Left renal pelvis (tissue), 4 donors: ENCODE measurements around the gene AGXT2. TPM values are rescaled to one million over a fixed set of nuclear protein-coding genes. Genes with fewer than 3 reads are reported as not detected.
A peak's percentile ranks its signal among the peaks of the same experiment; 100 is the strongest.
"Not testable (repeated sequence)": the region's sequence is repeated elsewhere in the genome, so short reads cannot be mapped to it uniquely, and the experiment has no call there.

Experiments used
- DNase-seq, 4 donors: peaks; one replicate each; pipeline ENCODE4 v3.0.0-alpha.2; 2013; ENCODE audit warnings: low read depth in 4 of 4, low spot score in 3 of 4
- polyA plus RNA-seq, 4 donors: library from polyadenylated mRNA; unstranded; fragments of 120-200 nt; gene quantifications; one replicate each; pipeline ENCODE4 v1.2.1, GENCODE V29; 2013; ENCODE audit not compliant: insufficient read length in 4 of 4

The AGXT2 gene
- polyA plus RNA-seq, 4 donors: 1.4 to 52.4 (median 39.9) TPM

DNA sequence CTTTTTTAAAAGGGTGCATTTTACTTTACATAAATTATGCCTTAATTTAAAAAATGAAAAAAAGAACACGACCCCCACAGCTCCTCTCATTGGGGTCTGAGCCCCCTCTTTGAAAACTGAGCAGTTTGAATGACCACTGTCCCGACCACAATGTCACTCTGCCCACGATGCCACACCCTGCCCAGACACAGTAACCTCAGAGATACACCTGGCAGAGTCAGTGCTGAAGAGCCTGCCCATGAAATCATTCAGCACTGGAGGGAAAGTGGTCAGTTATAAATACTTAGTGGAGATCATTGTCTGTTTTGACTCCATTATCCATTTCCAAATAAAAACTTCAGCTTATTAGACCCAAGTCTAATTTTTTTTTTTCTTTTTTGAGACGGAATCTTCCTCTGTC lies 69.1 kb downstream of the AGXT2 start:
- no peak for DNase-seq

DNA sequence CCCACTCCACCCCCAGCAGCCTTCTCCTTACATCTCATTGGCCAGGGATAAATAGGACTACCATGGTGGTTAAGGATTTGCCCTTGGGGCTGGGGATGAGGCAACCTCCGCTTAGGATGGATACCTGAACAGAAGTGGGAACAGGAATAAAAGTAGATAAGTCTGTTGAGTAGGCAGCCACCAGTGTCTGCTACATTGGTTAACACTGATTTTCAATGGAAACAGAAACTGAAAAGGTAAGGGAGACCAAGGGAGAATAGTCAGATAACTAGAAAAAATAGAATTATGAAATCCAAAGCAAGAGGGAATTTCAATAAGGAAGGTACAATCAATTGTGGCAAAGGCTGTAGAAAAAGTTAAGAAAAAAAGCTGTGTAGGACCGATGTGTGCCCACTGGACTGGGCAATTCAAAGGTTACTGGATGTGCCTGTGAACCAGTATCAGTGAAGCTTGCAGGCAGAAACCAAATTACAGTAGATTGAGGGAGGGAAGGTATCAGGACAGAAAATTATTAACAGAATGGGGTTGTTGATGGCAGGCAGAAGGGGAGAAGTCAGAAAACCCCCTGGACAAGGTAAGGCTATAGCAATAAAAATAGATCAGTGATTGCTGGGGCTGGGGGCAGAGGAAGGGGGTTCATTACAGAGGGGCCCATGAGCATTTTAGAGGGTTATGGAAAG lies 69.7 kb downstream of the AGXT2 start:
- DNase-seq: peak in 3 of 4 donors; percentile 7 to 21 (median 16)

DNA sequence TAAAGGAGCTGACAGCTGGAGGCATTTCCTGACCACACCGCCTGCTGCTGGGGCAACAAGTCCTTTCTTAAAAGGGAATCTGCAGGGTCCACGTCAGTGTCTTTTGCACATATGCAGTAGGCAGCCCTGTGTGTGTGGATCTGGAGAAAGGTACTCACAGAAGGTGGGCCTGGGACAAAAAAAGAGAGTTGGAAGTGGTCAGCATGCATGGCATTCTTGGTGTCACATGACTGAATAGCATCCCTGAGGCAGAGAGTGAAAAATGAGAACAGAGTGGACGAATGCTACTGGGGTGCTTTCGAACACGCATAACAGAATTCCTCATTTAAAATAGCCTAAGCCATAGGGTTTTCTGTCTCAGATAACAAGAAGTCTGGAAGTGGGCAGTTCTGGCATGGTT lies 71.4 kb downstream of the AGXT2 start:
- no peak for DNase-seq

DNA sequence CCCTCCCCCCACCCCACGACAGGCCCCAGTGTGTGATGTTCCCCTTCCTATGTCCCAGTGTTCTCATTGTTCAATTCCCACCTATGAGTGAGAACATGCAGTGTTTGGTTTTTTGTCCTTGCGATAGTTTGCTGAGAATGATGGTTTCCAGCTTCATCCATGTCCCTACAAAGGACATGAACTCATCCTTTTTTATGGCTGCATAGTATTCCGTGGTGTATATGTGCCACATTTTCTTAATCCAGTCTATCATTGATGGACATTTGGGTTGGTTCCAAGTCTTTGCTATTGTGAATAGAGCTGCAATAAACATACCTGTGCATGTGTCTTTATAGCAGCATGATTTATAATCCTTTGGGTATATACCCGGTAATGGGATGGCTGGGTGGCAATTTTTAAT lies 76.1 kb downstream of the AGXT2 start:
- not testable (repeated sequence) for DNase-seq

DNA sequence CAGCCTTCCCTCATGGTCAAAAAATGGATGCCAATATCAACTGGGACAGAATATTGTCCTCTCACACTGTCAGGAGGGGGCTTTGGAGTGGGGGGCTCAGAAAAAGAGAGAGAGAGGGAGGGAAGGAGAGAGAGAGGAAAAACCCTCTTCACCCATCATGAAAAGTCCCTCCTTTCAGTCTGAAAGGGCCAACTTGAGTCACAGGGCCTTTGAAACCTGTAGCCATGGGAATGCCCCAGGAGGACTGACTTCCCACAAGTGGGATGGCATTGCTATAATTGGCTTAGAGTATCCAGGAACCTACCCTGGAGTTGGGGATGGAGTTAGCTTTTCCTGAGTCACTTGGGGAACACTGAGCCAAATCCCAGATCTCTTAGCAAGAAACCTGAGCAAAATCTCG lies 77.2 kb downstream of the AGXT2 start:
- no peak for DNase-seq

DNA sequence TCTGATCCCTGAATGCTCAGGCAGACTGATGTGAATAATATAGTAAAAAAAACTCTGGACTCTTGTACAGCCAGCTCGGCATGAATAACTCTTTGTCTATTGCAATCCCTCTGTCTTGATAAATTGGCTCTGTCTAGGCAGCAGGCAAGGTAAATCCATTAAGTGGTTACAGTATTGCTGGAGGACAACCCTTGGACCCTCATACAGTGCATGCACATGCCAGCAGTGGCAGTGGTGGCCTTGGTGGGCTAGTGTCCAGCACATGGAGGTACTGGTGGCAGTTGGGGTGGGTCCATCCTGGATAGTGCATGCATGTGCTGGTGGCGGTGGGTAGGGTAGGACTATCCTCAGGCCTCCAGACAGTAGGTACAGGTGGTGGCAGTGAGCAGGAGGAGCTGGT lies 79.5 kb downstream of the AGXT2 start:
- no peak for DNase-seq

DNA sequence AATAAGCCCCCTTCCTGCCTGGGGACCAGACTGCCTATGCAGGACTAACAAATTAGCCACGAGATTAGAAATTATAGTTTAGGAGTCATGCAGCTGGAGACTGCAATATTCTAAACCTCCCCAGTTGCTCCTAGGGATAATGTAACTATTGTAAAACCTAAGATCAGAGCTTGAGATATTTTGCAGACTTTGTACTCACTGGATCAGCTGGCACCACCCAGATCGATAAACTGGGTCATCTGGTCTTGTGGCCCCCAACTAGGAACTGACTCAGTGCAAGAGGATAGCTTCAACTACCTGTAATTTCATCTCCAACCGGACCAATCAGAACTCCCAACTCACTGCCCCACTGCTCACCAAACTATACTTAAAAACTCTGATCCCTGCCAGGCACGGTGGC lies 80.2 kb downstream of the AGXT2 start:
- no peak for DNase-seq

DNA sequence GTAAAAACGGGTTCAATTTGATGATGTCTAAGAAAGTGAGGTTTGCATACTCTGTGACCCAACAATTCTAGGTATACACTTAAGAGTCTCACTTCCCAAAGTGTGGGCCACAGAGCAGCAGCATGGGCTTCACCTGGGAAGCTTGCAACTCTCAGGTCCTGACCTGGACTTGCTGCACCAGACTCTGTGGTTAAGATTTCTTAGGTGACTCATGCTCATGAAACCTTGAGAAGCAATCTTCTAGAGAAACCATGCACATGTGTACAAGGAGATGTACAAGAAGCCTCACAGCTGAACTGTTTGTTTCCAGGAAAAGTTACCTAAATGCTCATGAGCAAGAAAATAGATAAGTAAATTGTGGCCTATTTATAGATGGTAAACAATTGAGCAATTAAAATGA lies 88.4 kb downstream of the AGXT2 start:
- DNase-seq: no peak

DNA sequence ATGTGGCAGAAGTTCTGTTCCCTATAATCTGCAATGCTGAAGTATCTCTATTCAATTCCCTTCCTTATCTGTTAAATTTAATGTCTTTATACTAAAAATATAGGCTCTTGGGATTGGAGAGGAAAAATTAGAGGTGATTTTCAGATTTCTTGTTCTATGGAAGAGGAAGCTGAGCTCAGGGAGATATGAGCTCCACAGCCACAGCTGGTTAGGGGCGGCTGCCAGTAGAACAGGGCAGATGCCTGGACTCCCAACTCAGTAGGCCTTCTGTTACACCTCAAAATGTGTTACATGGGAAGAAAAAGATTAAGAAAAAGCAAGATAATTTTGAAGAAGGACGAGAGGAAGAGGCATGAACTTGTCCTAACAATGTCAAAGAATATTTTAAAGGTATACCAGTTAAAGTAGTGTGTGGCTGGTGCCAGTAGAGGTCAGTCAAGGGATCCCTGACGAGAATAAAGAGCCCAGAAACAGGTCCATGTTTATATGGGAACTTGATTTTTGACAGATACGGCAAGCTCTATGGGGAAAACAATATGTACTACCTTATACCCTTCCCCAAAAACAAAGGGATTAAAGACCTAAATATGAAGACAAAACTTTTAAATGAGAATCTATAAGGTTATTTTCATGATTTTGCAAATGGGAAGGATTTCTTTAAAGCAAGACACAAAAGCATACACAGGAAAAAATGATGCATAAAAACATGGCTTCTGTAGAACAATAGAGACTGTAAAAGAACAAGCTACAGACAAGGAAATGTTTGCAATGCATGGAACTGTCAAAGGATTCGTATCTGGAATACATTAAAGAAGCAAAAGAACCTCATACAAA lies 89.7 kb downstream of the AGXT2 start:
- DNase-seq: no peak

DNA sequence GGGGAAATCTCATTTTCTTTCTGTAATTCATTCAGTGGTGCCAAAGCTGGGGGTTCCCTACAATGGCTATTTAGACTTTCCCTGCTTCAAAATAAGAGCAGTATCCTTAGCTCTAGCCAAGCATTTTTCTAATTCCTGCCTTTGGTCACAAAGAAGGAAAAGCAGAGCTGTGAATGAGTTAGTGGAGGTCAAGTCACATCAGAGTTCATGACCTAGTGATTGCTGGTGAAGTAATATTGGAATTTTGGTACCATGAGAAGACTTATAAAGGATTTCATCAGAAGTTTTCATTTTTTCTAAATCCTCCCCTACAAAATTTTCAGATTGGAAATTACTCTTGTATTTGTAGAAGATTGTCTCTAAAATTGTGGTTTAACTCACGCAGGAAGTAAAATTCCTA lies 90.4 kb downstream of the AGXT2 start:
- DNase-seq: no peak

Other genes starting within 250 kb of the AGXT2 start
- 1 to 10 TPM; 2.5 to 4.9 (median 3.6) TPM for gene TTC23L, start 208.8 kb downstream of the AGXT2 start, polyA plus RNA-seq
- gene RAD1, start 132.4 kb downstream of the AGXT2 start, polyA plus RNA-seq: 10 to 100 TPM; 33.9 to 41.1 (median 35.7) TPM
- 10 to 100 TPM; 45.9 to 71.1 (median 51.2) TPM for gene BRIX1, start 132.2 kb downstream of the AGXT2 start, polyA plus RNA-seq
- 10 to 100 TPM; 49.3 to 89.6 (median 72.9) TPM for gene DNAJC21, start 118.4 kb downstream of the AGXT2 start, polyA plus RNA-seq
- gene PRLR, start 182.5 kb upstream of the AGXT2 start, polyA plus RNA-seq: 10 to 100 TPM in 3 of 4 donors, 1 to 10 TPM in 1; 1.5 to 37.3 (median 32.0) TPM